GM21717 (cell line): Measurements from ENCODE around the gene KCTD10.

ENCODE experiments used
- ATAC-seq: cut with Tn5 transposase; IDR thresholded peaks from one replicate; pipeline ENCODE4 v1.9.1; 2021; ENCODE audit warnings: mild to moderate bottlenecking, moderate library complexity; ENCODE audit not compliant: unreplicated experiment

The KCTD10 gene

GRCh38 chr12:109495012-109495411 is 17.9 kb upstream of the KCTD10 start:
- no peak for ATAC-seq

- ATAC-seq: no peak
These were observed 17.3 kb upstream of the KCTD10 start for GRCh38 chr12:109494348-109494881.

GRCh38 chr12:109493938-109494337 is 16.8 kb upstream of the KCTD10 start:
- no peak for ATAC-seq

- ATAC-seq: no peak
These were observed 16.0 kb upstream of the KCTD10 start for GRCh38 chr12:109493090-109493489.

- no peak for ATAC-seq
These were observed 15.3 kb upstream of the KCTD10 start for GRCh38 chr12:109492371-109492770.

- no peak for ATAC-seq
These were observed 14.6 kb upstream of the KCTD10 start for GRCh38 chr12:109491671-109492070.

GRCh38 chr12:109489955-109490565 is 13.0 kb upstream of the KCTD10 start:
- ATAC-seq: no peak

GRCh38 chr12:109489016-109489954 is 12.2 kb upstream of the KCTD10 start:
- ATAC-seq: no peak

- ATAC-seq: no peak
These were observed 11.1 kb upstream of the KCTD10 start for GRCh38 chr12:109488051-109488665.

GRCh38 chr12:109487181-109488050 is 10.3 kb upstream of the KCTD10 start:
- ATAC-seq: no peak

- no peak for ATAC-seq
These were observed 8.1 kb upstream of the KCTD10 start for GRCh38 chr12:109485201-109485600.

- ATAC-seq: no peak
These were observed 6.2 kb upstream of the KCTD10 start for GRCh38 chr12:109483346-109483745.

- ATAC-seq: no peak
These were observed 5.8 kb upstream of the KCTD10 start for GRCh38 chr12:109482894-109483293.

GRCh38 chr12:109482491-109482890 is 5.4 kb upstream of the KCTD10 start:
- no peak for ATAC-seq

- ATAC-seq: no peak
These were observed 4.8 kb upstream of the KCTD10 start for GRCh38 chr12:109481863-109482262.

- ATAC-seq: no peak
These were observed 3.3 kb upstream of the KCTD10 start for GRCh38 chr12:109480356-109480755.

- no peak for ATAC-seq
These were observed 2.7 kb upstream of the KCTD10 start for GRCh38 chr12:109479761-109480160.

GRCh38 chr12:109477963-109478315 is 839 bp upstream of the KCTD10 start:
- no peak for ATAC-seq

GRCh38 chr12:109476807-109477184 is 304 bp downstream of the KCTD10 start:
- ATAC-seq: no peak

- no peak for ATAC-seq
These were observed 900 bp downstream of the KCTD10 start for GRCh38 chr12:109475993-109476806.
